B cell (primary cell): ENCODE results near the gene PRSS8. TPM values are rescaled to one million over a fixed set of nuclear protein-coding genes. Genes with fewer than 3 reads are reported as not detected.
"Not testable (repeated sequence)": the region's sequence is repeated elsewhere in the genome, so short reads cannot be mapped to it uniquely, and the experiment has no call there.

ENCODE experiments used
- ATAC-seq: fragments of 200-7000 bp; cut with Tn5 transposase; one replicate; pipeline ENCODE4 v1.10.0; 2021; ENCODE audit warnings: low read depth, mild to moderate bottlenecking, moderate number of reproducible peaks, moderate library complexity
- CTCF ChIA-PET: fragments of 350-600 bp; sonication (Branson Sonifier 250); formaldehyde crosslinking; loops from one replicate; lab custom pipeline; 2021; ENCODE audit warnings: antibody characterized with exemption, inconsistent platforms; lab: Charles Lee
- POLR2A ChIA-PET: fragments of 350-600 bp; sonication (Branson Sonifier 250); formaldehyde crosslinking; loops from one replicate; lab custom pipeline; 2021; ENCODE audit warnings: antibody characterized with exemption; lab: Charles Lee
- DNase-seq: peaks from one replicate; pipeline ENCODE4 v3.0.0; 2013
- H2AFZ ChIP-seq: 2 replicates; pipeline ENCODE4 v1.6.1; 2012; ENCODE audit warnings: mild to moderate bottlenecking, low read depth, low read length; ENCODE audit not compliant: insufficient read depth, poor library complexity, severe bottlenecking
- H3K27ac ChIP-seq, 2 donors: 1 replicate in 1 of 2; 2 replicates in 1 of 2; pipeline ENCODE4 v1.5.1; 2012 to 2013; ENCODE audit warnings: low read length in 2 of 2, mild to moderate bottlenecking in 2 of 2, moderate library complexity in 1 of 2
- H3K27me3 ChIP-seq, 4 experiments: fragments of 200-600 bp in 1 of 4; sonication (generic) in 1 of 4; replicated peaks in 1 of 4; 1 replicate in 2 of 4; 2 replicates in 2 of 4; pipeline versions ENCODE4 v1.6.1 to v1.7.0; 2013 to 2016; ENCODE audit warnings: low read length in 3 of 4, mild to moderate bottlenecking in 2 of 4, mixed read lengths in 1 of 4, moderate library complexity in 1 of 4; ENCODE audit not compliant: insufficient read depth in 4 of 4, control insufficient read depth in 3 of 4; ENCODE audit errors: control extremely low read depth in 1 of 4
- H3K36me3 ChIP-seq, 2 experiments: replicated peaks in 1 of 2; 1 replicate in 1 of 2; 2 replicates in 1 of 2; pipeline versions ENCODE4 v1.6.1 to v1.7.1; 2013; ENCODE audit warnings: low read length in 1 of 2; ENCODE audit not compliant: insufficient read depth in 2 of 2, control insufficient read depth in 1 of 2; ENCODE audit errors: control extremely low read depth in 1 of 2, extremely low read depth in 1 of 2
- H3K4me1 ChIP-seq, 2 donors: fragments of 200-600 bp in 1 of 2; sonication (generic) in 1 of 2; 1 replicate in 1 of 2; 2 replicates in 1 of 2; pipeline versions ENCODE4 v1.5.1 to v1.6.1; 2013 to 2017; ENCODE audit warnings: low read length in 2 of 2; ENCODE audit not compliant: control insufficient read depth in 2 of 2, insufficient read depth in 2 of 2
- H3K4me2 ChIP-seq: replicated peaks from 2 replicates; pipeline ENCODE3; 2012; ENCODE audit warnings: mild to moderate bottlenecking, low read depth, low read length; ENCODE audit not compliant: poor library complexity, severe bottlenecking
- H3K4me3 ChIP-seq, 5 experiments: fragments of 200-600 bp in 1 of 5; sonication (generic) in 1 of 5; 1 replicate in 3 of 5; 2 replicates in 2 of 5; pipeline versions ENCODE4 v1.5.1 to v1.7.0; 2011 to 2016; ENCODE audit warnings: low read length in 4 of 5, mild to moderate bottlenecking in 4 of 5, low read depth in 2 of 5, control low read depth in 1 of 5, moderate library complexity in 1 of 5; ENCODE audit not compliant: insufficient read depth in 1 of 5; ENCODE audit errors: control extremely low read depth in 1 of 5, extremely low read depth in 1 of 5
- H3K79me2 ChIP-seq: fragments of 200-600 bp; sonication (generic); one replicate; pipeline ENCODE4 v1.6.0; 2016; ENCODE audit warnings: low read length; ENCODE audit not compliant: control insufficient read depth, insufficient read depth
- H3K9ac ChIP-seq: fragments of 200-600 bp; sonication (generic); 2 replicates; pipeline ENCODE4 v1.6.1; 2017; ENCODE audit warnings: mild to moderate bottlenecking, low read length, moderate library complexity
- H3K9me3 ChIP-seq, 3 donors: one replicate each; pipeline versions ENCODE4 v1.6.1 to v1.7.1; 2013; ENCODE audit warnings: low read length in 2 of 3; ENCODE audit not compliant: control insufficient read depth in 2 of 3, insufficient read depth in 1 of 3; ENCODE audit errors: control extremely low read depth in 1 of 3
- H4K20me1 ChIP-seq: 2 replicates; pipeline ENCODE4 v1.6.0; 2012; ENCODE audit warnings: mild to moderate bottlenecking, low read length; ENCODE audit not compliant: insufficient read depth, control insufficient read depth, poor library complexity, severe bottlenecking
- H3K27ac Mint-ChIP-seq: one replicate; pipeline ENCODE4 v1.8.0; 2021; ENCODE audit warnings: mixed read lengths
- H3K27me3 Mint-ChIP-seq: one replicate; pipeline ENCODE4 v1.8.0; 2021; ENCODE audit warnings: mixed read lengths
- H3K4me1 Mint-ChIP-seq: one replicate; pipeline ENCODE4 v1.8.0; 2021; ENCODE audit warnings: mixed read lengths
- H3K4me3 Mint-ChIP-seq: one replicate; pipeline ENCODE4 v1.8.0; 2021; ENCODE audit warnings: mixed read lengths
- H3K9me3 Mint-ChIP-seq: one replicate; pipeline ENCODE4 v1.8.0; 2022; ENCODE audit warnings: mixed read lengths; ENCODE audit not compliant: insufficient read depth
- EZH2 ChIP-seq: IDR thresholded peaks from 2 replicates; pipeline ENCODE4 v1.6.1; 2012; ENCODE audit warnings: borderline replicate concordance, low read depth, mild to moderate bottlenecking, moderate library complexity, low read length; ENCODE audit not compliant: insufficient read depth, poor library complexity, severe bottlenecking
- WGBS: methylation state at CpG from one replicate; pipeline ENCODE4 v1.1.5; 2013; ENCODE audit warnings: missing lambda C conversion rate; ENCODE audit not compliant: insufficient coverage; 5-methylcytosine and 5-hydroxymethylcytosine counted together
- intact Hi-C: fragments of 100-400 bp; cut with micrococcal nuclease; formaldehyde crosslinking; loops from one replicate; pipeline ENCODE4 v1.10.0; 2022
- polyA plus RNA-seq: library from polyadenylated mRNA; depleted of rRNA; stranded (reverse); fragments of >200 nt; gene quantifications from 2 replicates; pipeline ENCODE4 v1.2.3, GENCODE V29; 2012
- total RNA-seq, 2 donors: library from RNA; stranded (reverse); fragments of 120-200 nt in 1 of 2; gene quantifications; 1 replicate in 1 of 2; 2 replicates in 1 of 2; pipeline versions ENCODE4 v1.2.3 to v1.2.4, GENCODE V29; 2013 to 2022
- TF ChIP-seq, protein P1 (sequence below): fragments of 200-600 bp; IDR thresholded peaks from one replicate; pipeline ENCODE4 v1.8.0; 2022; ENCODE audit warnings: antibody characterized with exemption, mild to moderate bottlenecking

PRSS8 gene
- total and polyA plus RNA-seq, 2 donors (not counting 1 experiment from before 2014, with no cell fraction given): not detected

DNA sequence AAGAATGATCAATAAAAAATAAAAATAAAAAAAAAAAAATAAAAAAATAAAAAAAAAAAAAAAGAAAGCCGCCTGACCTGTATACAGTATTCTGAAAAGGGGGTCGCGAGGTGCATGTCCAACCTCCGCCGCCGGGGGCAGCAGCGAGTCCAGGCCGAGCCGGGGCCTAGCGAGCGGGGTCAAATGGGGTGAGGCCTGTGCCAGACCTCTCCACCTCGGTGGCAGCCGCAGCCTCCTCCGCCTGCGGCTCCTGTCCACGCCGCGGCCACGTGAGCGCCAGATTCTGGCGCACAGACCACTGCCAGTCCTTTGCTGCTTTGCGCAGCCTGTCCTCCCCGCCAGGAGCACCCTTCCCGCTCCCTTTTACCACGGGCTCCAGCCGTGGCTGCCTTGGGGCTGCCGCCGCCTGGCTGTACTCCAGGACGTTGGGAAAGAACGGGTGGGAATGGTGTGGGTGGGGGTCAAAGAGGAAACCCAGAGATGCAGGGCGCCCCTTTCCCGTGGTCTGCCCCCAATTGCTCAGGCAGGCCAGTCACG lies 29.8 kb downstream of the PRSS8 start:
- Mint-ChIP-seq H3K4me3 (peak overlapping the region; percentile 65), H3K27me3 (no peaks in the 10 kb centered on the region), H3K9me3 (no peaks in the 10 kb centered on the region), H3K4me1 (peaks cover 21% of the 10 kb centered on the region), H3K27ac (peak overlapping the region; percentile 46)
- Histone ChIP-seq H3K4me2 (peak overlapping the region; percentile 79), H2AFZ (peak overlapping the region; percentile 84), H3K9me3 (no peaks in the 10 kb centered on the region), H3K9ac (no peak overlapping the region), H4K20me1 (no peaks in the 10 kb centered on the region), H3K27ac (no peak overlapping the region), H3K27me3 (no peaks in the 10 kb centered on the region), H3K4me3 (peak overlapping the region in 2 of 5 experiments; percentile 18 to 28), H3K79me2 (peaks cover 10% of the 10 kb centered on the region), H3K4me1 (peaks cover 7 to 18% of the 10 kb centered on the region in 2 donors), H3K36me3 (peaks cover 0 to 11% of the 10 kb centered on the region in 2 experiments)
- POLR2A ChIA-PET: no interaction called here
- CTCF ChIA-PET: no interaction called here
- TF ChIP-seq, protein P1, sequence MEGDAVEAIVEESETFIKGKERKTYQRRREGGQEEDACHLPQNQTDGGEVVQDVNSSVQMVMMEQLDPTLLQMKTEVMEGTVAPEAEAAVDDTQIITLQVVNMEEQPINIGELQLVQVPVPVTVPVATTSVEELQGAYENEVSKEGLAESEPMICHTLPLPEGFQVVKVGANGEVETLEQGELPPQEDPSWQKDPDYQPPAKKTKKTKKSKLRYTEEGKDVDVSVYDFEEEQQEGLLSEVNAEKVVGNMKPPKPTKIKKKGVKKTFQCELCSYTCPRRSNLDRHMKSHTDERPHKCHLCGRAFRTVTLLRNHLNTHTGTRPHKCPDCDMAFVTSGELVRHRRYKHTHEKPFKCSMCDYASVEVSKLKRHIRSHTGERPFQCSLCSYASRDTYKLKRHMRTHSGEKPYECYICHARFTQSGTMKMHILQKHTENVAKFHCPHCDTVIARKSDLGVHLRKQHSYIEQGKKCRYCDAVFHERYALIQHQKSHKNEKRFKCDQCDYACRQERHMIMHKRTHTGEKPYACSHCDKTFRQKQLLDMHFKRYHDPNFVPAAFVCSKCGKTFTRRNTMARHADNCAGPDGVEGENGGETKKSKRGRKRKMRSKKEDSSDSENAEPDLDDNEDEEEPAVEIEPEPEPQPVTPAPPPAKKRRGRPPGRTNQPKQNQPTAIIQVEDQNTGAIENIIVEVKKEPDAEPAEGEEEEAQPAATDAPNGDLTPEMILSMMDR: peak; percentile 81
- TF ChIP-seq EZH2: no peak
- DNase-seq (peak; percentile 83), ATAC-seq (peak; percentile 94)
- intact Hi-C loops: loop anchor here (10.0 kb wide), 1 partner anchor 79 kb away; the partner anchor contains the start of gene FUS
- WGBS: under 1% methylated on average over 21 of the region's 33 CpGs

DNA sequence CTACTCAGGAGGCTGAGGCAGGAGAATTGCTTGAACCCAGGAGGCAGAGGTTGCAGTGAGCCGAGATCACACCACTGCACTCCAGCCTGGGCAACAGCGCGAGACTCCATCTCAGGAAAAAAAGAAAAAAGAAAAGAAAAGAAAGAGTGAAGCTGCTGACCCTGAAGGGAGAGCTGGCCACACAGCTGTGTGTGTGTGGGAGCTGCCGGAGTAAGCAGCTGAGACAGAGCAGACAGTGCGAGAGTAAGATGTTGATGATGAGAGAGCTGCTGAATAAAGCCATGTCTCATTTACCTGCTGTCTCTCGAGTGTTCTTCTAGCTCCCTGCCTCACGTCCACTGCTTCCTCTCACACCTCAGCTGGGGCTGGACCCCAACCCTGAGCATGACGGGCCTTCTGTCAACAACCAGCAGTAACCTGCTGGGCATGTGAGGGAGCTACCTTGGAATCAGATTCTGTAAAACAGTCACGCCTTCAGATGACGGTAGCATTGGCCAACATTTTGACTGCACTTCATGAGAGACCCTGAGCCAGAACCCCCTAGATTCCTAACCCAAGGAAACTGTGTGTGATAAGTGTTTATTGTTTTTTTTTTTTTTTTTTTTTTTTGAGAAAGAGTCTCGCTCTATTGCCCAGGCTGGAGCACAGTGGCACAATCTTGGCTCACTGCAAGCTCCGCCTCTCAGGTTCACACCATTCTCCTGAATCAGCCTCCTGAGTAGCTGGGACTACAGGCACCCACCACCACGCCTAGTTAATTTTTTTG lies 34.5 kb downstream of the PRSS8 start:
- H3K27me3 ChIP-seq, H3K27ac Mint-ChIP-seq, H3K9me3 Mint-ChIP-seq, H3K9me3 ChIP-seq, H3K4me2 ChIP-seq, H2AFZ ChIP-seq, H3K27me3 Mint-ChIP-seq, H3K79me2 ChIP-seq, H3K4me1 Mint-ChIP-seq, H3K4me3 Mint-ChIP-seq, DNase-seq, H3K9ac ChIP-seq, ATAC-seq, H3K4me1 ChIP-seq, H3K4me3 ChIP-seq, H4K20me1 ChIP-seq, H3K36me3 ChIP-seq, H3K27ac ChIP-seq: not testable (repeated sequence)
- ChIA-PET CTCF (interaction anchor here (0.6 to 0.7 kb wide), 3 partner anchors 17 to 46 kb away, joined by 3 read pairs; no protein-coding TSS in a partner anchor), POLR2A (interaction anchor here (0.7 kb wide), 2 partner anchors 27 to 199 kb away, joined by 6 to 7 read pairs; no protein-coding TSS in a partner anchor)
- 98% methylated on average over 7 of the region's 13 CpGs for WGBS
- intact Hi-C loops: loop anchor here (10.0 kb wide), 1 partner anchor 84 kb away; the partner anchor contains the start of gene FUS
